ENCODE measurements around the gene COL4A4. TPM values are rescaled to one million over a fixed set of nuclear protein-coding genes. Genes with fewer than 3 reads are reported as not detected.

COL4A4 gene
- total and polyA plus RNA-seq, 2 experiments from 2014 or later: 1.3 to 3.1 TPM

DNA sequence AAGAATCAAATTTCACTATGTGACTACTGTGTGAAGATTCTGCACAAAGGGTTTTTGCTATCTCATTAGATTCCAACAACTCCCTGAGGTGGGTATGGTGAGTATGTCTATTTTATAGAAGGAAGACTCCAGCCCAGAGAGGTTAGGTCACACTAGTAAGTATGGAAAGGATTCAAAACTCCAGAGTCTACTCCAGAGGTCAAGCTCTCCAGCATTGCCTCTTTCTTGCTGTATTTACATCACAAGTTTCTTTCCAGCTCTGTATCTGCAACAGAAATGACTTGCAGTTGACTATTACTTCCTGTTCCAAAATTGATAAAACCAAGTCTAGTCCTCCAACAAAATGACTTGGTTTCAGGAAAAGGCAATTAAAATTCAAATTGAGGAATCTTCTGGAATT is 2.1 kb downstream of the COL4A4 start:
- Histone ChIP-seq H3K36me3 (ENCODE audit: insufficient read depth) (no peaks in the 10 kb centered on the region; the same call in 1 of the 2 replicates), H3K4me3 (no peak overlapping the region), H3K27me3 (ENCODE audit: insufficient read depth) (peaks cover 29% of the 10 kb centered on the region), H3F3A (replicated peaks; ENCODE audit: low read depth) (no peaks in the 10 kb centered on the region), H2AFZ (no peak overlapping the region), H3K9me2 (ENCODE audit: insufficient read depth) (no peaks in the 10 kb centered on the region), H3K79me2 (replicated peaks; ENCODE audit: insufficient read depth) (no peaks in the 10 kb centered on the region), H3K4me2 (no peak overlapping the region), H3K4me1 (ENCODE audit: insufficient read depth) (peaks cover 17% of the 10 kb centered on the region), H3K27ac (ENCODE audit: low read depth) (no peak overlapping the region), H4K20me1 (replicated peaks; ENCODE audit: insufficient read depth) (no peaks in the 10 kb centered on the region)
- Mint-ChIP-seq H3K4me3 (no peak overlapping the region), H3K27me3 (ENCODE audit: insufficient read depth, low read depth, poor library complexity) (peaks cover 23% of the 10 kb centered on the region), H3K27ac (no peak overlapping the region), H3K4me1 (peaks cover 15% of the 10 kb centered on the region), H3K9me3 (no peaks in the 10 kb centered on the region; the same call in 2 of the 3 replicates), H3K36me3 (ENCODE audit: low read depth) (no peaks in the 10 kb centered on the region; the same call in 2 of the 3 replicates)
- ATAC-seq: no peak
- no peak for DNase-seq (ENCODE audit: low spot score)
- TF ChIP-seq ZNF114 (CRISPR knock-in tag; IDR thresholded peaks at IDR 0.05) (no peak), EZH2 (IDR thresholded peaks at IDR 0.05; ENCODE audit: low read depth, unreplicated experiment) (no peak), NANOG (IDR thresholded peaks at IDR 0.05; ENCODE audit: borderline replicate concordance) (no peak), EZH2phosphoT487 (IDR thresholded peaks at IDR 0.05; ENCODE audit: unreplicated experiment) (no peak), ZNF331 (CRISPR knock-in tag; IDR thresholded peaks at IDR 0.05; ENCODE audit: low read depth) (no peak), STAT1 (IDR thresholded peaks at IDR 0.05; ENCODE audit: unreplicated experiment) (no peak)
- TF ChIP-seq, protein P1, sequence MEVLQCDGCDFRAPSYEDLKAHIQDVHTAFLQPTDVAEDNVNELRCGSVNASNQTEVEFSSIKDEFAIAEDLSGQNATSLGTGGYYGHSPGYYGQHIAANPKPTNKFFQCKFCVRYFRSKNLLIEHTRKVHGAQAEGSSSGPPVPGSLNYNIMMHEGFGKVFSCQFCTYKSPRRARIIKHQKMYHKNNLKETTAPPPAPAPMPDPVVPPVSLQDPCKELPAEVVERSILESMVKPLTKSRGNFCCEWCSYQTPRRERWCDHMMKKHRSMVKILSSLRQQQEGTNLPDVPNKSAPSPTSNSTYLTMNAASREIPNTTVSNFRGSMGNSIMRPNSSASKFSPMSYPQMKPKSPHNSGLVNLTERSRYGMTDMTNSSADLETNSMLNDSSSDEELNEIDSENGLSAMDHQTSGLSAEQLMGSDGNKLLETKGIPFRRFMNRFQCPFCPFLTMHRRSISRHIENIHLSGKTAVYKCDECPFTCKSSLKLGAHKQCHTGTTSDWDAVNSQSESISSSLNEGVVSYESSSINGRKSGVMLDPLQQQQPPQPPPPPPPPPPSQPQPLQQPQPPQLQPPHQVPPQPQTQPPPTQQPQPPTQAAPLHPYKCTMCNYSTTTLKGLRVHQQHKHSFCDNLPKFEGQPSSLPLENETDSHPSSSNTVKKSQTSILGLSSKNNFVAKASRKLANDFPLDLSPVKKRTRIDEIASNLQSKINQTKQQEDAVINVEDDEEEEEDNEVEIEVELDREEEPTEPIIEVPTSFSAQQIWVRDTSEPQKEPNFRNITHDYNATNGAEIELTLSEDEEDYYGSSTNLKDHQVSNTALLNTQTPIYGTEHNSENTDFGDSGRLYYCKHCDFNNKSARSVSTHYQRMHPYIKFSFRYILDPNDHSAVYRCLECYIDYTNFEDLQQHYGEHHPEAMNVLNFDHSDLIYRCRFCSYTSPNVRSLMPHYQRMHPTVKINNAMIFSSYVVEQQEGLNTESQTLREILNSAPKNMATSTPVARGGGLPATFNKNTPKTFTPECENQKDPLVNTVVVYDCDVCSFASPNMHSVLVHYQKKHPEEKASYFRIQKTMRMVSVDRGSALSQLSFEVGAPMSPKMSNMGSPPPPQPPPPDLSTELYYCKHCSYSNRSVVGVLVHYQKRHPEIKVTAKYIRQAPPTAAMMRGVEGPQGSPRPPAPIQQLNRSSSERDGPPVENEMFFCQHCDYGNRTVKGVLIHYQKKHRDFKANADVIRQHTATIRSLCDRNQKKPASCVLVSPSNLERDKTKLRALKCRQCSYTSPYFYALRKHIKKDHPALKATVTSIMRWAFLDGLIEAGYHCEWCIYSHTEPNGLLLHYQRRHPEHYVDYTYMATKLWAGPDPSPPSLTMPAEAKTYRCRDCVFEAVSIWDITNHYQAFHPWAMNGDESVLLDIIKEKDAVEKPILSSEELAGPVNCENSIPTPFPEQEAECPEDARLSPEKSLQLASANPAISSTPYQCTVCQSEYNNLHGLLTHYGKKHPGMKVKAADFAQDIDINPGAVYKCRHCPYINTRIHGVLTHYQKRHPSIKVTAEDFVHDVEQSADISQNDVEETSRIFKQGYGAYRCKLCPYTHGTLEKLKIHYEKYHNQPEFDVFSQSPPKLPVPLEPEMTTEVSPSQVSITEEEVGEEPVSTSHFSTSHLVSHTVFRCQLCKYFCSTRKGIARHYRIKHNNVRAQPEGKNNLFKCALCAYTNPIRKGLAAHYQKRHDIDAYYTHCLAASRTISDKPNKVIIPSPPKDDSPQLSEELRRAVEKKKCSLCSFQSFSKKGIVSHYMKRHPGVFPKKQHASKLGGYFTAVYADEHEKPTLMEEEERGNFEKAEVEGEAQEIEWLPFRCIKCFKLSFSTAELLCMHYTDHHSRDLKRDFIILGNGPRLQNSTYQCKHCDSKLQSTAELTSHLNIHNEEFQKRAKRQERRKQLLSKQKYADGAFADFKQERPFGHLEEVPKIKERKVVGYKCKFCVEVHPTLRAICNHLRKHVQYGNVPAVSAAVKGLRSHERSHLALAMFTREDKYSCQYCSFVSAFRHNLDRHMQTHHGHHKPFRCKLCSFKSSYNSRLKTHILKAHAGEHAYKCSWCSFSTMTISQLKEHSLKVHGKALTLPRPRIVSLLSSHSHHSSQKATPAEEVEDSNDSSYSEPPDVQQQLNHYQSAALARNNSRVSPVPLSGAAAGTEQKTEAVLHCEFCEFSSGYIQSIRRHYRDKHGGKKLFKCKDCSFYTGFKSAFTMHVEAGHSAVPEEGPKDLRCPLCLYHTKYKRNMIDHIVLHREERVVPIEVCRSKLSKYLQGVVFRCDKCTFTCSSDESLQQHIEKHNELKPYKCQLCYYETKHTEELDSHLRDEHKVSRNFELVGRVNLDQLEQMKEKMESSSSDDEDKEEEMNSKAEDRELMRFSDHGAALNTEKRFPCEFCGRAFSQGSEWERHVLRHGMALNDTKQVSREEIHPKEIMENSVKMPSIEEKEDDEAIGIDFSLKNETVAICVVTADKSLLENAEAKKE (CRISPR knock-in tag; IDR thresholded peaks at IDR 0.05): no peak
- TF ChIP-seq, protein P2, sequence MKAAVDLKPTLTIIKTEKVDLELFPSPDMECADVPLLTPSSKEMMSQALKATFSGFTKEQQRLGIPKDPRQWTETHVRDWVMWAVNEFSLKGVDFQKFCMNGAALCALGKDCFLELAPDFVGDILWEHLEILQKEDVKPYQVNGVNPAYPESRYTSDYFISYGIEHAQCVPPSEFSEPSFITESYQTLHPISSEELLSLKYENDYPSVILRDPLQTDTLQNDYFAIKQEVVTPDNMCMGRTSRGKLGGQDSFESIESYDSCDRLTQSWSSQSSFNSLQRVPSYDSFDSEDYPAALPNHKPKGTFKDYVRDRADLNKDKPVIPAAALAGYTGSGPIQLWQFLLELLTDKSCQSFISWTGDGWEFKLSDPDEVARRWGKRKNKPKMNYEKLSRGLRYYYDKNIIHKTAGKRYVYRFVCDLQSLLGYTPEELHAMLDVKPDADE (IDR thresholded peaks at IDR 0.05): no peak
- TF ChIP-seq, protein P3, sequence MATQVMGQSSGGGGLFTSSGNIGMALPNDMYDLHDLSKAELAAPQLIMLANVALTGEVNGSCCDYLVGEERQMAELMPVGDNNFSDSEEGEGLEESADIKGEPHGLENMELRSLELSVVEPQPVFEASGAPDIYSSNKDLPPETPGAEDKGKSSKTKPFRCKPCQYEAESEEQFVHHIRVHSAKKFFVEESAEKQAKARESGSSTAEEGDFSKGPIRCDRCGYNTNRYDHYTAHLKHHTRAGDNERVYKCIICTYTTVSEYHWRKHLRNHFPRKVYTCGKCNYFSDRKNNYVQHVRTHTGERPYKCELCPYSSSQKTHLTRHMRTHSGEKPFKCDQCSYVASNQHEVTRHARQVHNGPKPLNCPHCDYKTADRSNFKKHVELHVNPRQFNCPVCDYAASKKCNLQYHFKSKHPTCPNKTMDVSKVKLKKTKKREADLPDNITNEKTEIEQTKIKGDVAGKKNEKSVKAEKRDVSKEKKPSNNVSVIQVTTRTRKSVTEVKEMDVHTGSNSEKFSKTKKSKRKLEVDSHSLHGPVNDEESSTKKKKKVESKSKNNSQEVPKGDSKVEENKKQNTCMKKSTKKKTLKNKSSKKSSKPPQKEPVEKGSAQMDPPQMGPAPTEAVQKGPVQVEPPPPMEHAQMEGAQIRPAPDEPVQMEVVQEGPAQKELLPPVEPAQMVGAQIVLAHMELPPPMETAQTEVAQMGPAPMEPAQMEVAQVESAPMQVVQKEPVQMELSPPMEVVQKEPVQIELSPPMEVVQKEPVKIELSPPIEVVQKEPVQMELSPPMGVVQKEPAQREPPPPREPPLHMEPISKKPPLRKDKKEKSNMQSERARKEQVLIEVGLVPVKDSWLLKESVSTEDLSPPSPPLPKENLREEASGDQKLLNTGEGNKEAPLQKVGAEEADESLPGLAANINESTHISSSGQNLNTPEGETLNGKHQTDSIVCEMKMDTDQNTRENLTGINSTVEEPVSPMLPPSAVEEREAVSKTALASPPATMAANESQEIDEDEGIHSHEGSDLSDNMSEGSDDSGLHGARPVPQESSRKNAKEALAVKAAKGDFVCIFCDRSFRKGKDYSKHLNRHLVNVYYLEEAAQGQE (IDR thresholded peaks at IDR 0.05; ENCODE audit: unreplicated experiment): no peak
- TF ChIP-seq, protein P4, sequence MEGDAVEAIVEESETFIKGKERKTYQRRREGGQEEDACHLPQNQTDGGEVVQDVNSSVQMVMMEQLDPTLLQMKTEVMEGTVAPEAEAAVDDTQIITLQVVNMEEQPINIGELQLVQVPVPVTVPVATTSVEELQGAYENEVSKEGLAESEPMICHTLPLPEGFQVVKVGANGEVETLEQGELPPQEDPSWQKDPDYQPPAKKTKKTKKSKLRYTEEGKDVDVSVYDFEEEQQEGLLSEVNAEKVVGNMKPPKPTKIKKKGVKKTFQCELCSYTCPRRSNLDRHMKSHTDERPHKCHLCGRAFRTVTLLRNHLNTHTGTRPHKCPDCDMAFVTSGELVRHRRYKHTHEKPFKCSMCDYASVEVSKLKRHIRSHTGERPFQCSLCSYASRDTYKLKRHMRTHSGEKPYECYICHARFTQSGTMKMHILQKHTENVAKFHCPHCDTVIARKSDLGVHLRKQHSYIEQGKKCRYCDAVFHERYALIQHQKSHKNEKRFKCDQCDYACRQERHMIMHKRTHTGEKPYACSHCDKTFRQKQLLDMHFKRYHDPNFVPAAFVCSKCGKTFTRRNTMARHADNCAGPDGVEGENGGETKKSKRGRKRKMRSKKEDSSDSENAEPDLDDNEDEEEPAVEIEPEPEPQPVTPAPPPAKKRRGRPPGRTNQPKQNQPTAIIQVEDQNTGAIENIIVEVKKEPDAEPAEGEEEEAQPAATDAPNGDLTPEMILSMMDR (conservative IDR thresholded peaks at IDR 0.05; ENCODE audit: low read depth in 2 of 2): no peak
